Activated CD4-positive, alpha-beta memory T cell treated with anti-CD3 and anti-CD28 coated beads for 36 hours (primary cell): ENCODE measurements around the gene PLD5. TPM values are rescaled to one million over a fixed set of nuclear protein-coding genes. Genes with fewer than 3 reads are reported as not detected.
"Not testable (repeated sequence)": the region's sequence is repeated elsewhere in the genome, so short reads cannot be mapped to it uniquely, and the experiment has no call there.

Experiments
- CTCF ChIA-PET: fragments of 350-600 bp; sonication (Branson Sonifier 250); formaldehyde crosslinking; loops from one replicate; lab custom pipeline; 2021; ENCODE audit warnings: antibody characterized with exemption, inconsistent platforms; lab: Charles Lee
- POLR2A ChIA-PET: fragments of 350-600 bp; sonication (Branson Sonifier 250); formaldehyde crosslinking; loops from one replicate; lab custom pipeline; 2021; ENCODE audit warnings: antibody characterized with exemption; lab: Charles Lee
- DNase-seq: peaks from one replicate; pipeline ENCODE4 v3.0.0-alpha.2; 2020
- H3K27ac Mint-ChIP-seq: one replicate; pipeline ENCODE4 v1.8.0; 2021; ENCODE audit warnings: mixed read lengths
- H3K27me3 Mint-ChIP-seq: one replicate; pipeline ENCODE4 v1.8.0; 2021; ENCODE audit warnings: mixed read lengths
- H3K36me3 Mint-ChIP-seq: one replicate; pipeline ENCODE4 v1.8.0; 2021; ENCODE audit warnings: mixed read lengths
- H3K4me1 Mint-ChIP-seq: one replicate; pipeline ENCODE4 v1.8.0; 2021; ENCODE audit warnings: low read depth, mixed read lengths
- H3K4me3 Mint-ChIP-seq: one replicate; pipeline ENCODE4 v1.8.0; 2021; ENCODE audit warnings: mild to moderate bottlenecking, mixed read lengths
- H3K9me3 Mint-ChIP-seq: one replicate; pipeline ENCODE4 v1.8.0; 2021; ENCODE audit warnings: mixed read lengths
- intact Hi-C: fragments of 100-400 bp; cut with micrococcal nuclease; formaldehyde crosslinking; loops from one replicate; pipeline ENCODE4 v1.15.1; 2023
- total RNA-seq, 2 experiments: library from RNA; stranded (reverse); gene quantifications; one replicate each; pipeline ENCODE4 v1.2.3, GENCODE V29; 2021

Gene PLD5
- total RNA-seq, 2 experiments from 2014 or later: not detected

GRCh38 chr1:242197907-242198820 is 326.3 kb downstream of the PLD5 start:
- intact Hi-C loops: no loop called here
- ChIA-PET POLR2A (no interaction called here), CTCF (no interaction called here)
- no peak for DNase-seq
- Mint-ChIP-seq H3K4me3 (no peak overlapping the region), H3K4me1 (no peaks in the 10 kb centered on the region), H3K9me3 (no peaks in the 10 kb centered on the region), H3K27me3 (no peaks in the 10 kb centered on the region), H3K36me3 (no peaks in the 10 kb centered on the region), H3K27ac (no peak overlapping the region)

GRCh38 chr1:242196914-242197313 is 327.6 kb downstream of the PLD5 start:
- ChIA-PET POLR2A (no interaction called here), CTCF (no interaction called here)
- intact Hi-C loops: no loop called here
- Mint-ChIP-seq H3K27me3 (no peaks in the 10 kb centered on the region), H3K9me3 (no peaks in the 10 kb centered on the region), H3K36me3 (no peaks in the 10 kb centered on the region), H3K4me3 (no peak overlapping the region), H3K4me1 (no peaks in the 10 kb centered on the region), H3K27ac (no peak overlapping the region)
- DNase-seq: no peak

GRCh38 chr1:242196101-242196500 is 328.4 kb downstream of the PLD5 start:
- Mint-ChIP-seq H3K9me3 (no peaks in the 10 kb centered on the region), H3K4me1 (no peaks in the 10 kb centered on the region), H3K36me3 (no peaks in the 10 kb centered on the region), H3K27ac (no peak overlapping the region), H3K4me3 (no peak overlapping the region), H3K27me3 (no peaks in the 10 kb centered on the region)
- intact Hi-C loops: no loop called here
- POLR2A ChIA-PET: no interaction called here
- DNase-seq: no peak
- CTCF ChIA-PET: no interaction called here

GRCh38 chr1:242189591-242189990 is 334.9 kb downstream of the PLD5 start:
- no peaks in the 10 kb centered on the region for H3K4me1 Mint-ChIP-seq
- H3K4me3 Mint-ChIP-seq: no peak overlapping the region
- POLR2A ChIA-PET: no interaction called here
- H3K27ac Mint-ChIP-seq: no peak overlapping the region
- CTCF ChIA-PET: no interaction called here
- no peaks in the 10 kb centered on the region for H3K9me3 Mint-ChIP-seq
- H3K36me3 Mint-ChIP-seq: no peaks in the 10 kb centered on the region
- intact Hi-C loops: no loop called here
- DNase-seq: no peak
- no peaks in the 10 kb centered on the region for H3K27me3 Mint-ChIP-seq

- CTCF ChIA-PET: no interaction called here
- Mint-ChIP-seq H3K9me3 (no peaks in the 10 kb centered on the region), H3K27ac (no peak overlapping the region), H3K36me3 (no peaks in the 10 kb centered on the region), H3K27me3 (no peaks in the 10 kb centered on the region), H3K4me3 (no peak overlapping the region), H3K4me1 (no peaks in the 10 kb centered on the region)
- POLR2A ChIA-PET: no interaction called here
- intact Hi-C loops: no loop called here
- DNase-seq: no peak
Observed at GRCh38 chr1:242187816-242188215, 336.7 kb downstream of the PLD5 start.

GRCh38 chr1:242187171-242187570 is 337.3 kb downstream of the PLD5 start:
- Mint-ChIP-seq H3K27me3 (no peaks in the 10 kb centered on the region), H3K9me3 (no peaks in the 10 kb centered on the region), H3K36me3 (no peaks in the 10 kb centered on the region), H3K27ac (no peak overlapping the region), H3K4me1 (no peaks in the 10 kb centered on the region), H3K4me3 (no peak overlapping the region)
- DNase-seq: no peak
- POLR2A ChIA-PET: no interaction called here
- intact Hi-C loops: no loop called here
- CTCF ChIA-PET: no interaction called here

GRCh38 chr1:242185731-242186130 is 338.8 kb downstream of the PLD5 start:
- intact Hi-C loops: no loop called here
- no peak for DNase-seq
- H3K36me3 Mint-ChIP-seq: no peaks in the 10 kb centered on the region
- no peaks in the 10 kb centered on the region for H3K4me1 Mint-ChIP-seq
- no peak overlapping the region for H3K27ac Mint-ChIP-seq
- H3K27me3 Mint-ChIP-seq: no peaks in the 10 kb centered on the region
- ChIA-PET CTCF (no interaction called here), POLR2A (no interaction called here)
- H3K9me3 Mint-ChIP-seq: no peaks in the 10 kb centered on the region
- H3K4me3 Mint-ChIP-seq: no peak overlapping the region

GRCh38 chr1:242184955-242185354 is 339.5 kb downstream of the PLD5 start:
- no peaks in the 10 kb centered on the region for H3K27me3 Mint-ChIP-seq
- POLR2A ChIA-PET: no interaction called here
- CTCF ChIA-PET: no interaction called here
- no peak overlapping the region for H3K27ac Mint-ChIP-seq
- H3K4me1 Mint-ChIP-seq: no peaks in the 10 kb centered on the region
- intact Hi-C loops: no loop called here
- no peaks in the 10 kb centered on the region for H3K9me3 Mint-ChIP-seq
- H3K36me3 Mint-ChIP-seq: no peaks in the 10 kb centered on the region
- H3K4me3 Mint-ChIP-seq: no peak overlapping the region
- DNase-seq: no peak

- CTCF ChIA-PET, intact Hi-C loops: not testable (repeated sequence)
Observed at GRCh38 chr1:242179767-242180166, 344.7 kb downstream of the PLD5 start.

GRCh38 chr1:242178924-242179708 is 345.4 kb downstream of the PLD5 start:
- Mint-ChIP-seq H3K36me3 (no peaks in the 10 kb centered on the region), H3K4me1 (no peaks in the 10 kb centered on the region), H3K27ac (no peak overlapping the region), H3K9me3 (peaks cover 11% of the 10 kb centered on the region), H3K4me3 (no peak overlapping the region), H3K27me3 (no peaks in the 10 kb centered on the region)
- no peak for DNase-seq
- intact Hi-C loops: no loop called here
- POLR2A ChIA-PET: no interaction called here
- CTCF ChIA-PET: no interaction called here

More at GRCh38 chr1:242179767-242180166, 344.7 kb downstream of the PLD5 start:
- H3K27me3 Mint-ChIP-seq, DNase-seq, H3K27ac Mint-ChIP-seq, POLR2A ChIA-PET, H3K4me3 Mint-ChIP-seq, H3K36me3 Mint-ChIP-seq, H3K4me1 Mint-ChIP-seq: not testable (repeated sequence)
- peaks cover 11% of the 10 kb centered on the region for H3K9me3 Mint-ChIP-seq

- H3K27ac Mint-ChIP-seq: no peak overlapping the region
- H3K4me1 Mint-ChIP-seq: no peaks in the 10 kb centered on the region
- no peaks in the 10 kb centered on the region for H3K36me3 Mint-ChIP-seq
- H3K9me3 Mint-ChIP-seq: peaks cover 11% of the 10 kb centered on the region
- POLR2A ChIA-PET: no interaction called here
- H3K27me3 Mint-ChIP-seq: no peaks in the 10 kb centered on the region
- DNase-seq: no peak
- CTCF ChIA-PET: no interaction called here
- intact Hi-C loops: no loop called here
- no peak overlapping the region for H3K4me3 Mint-ChIP-seq
Observed at GRCh38 chr1:242178436-242178835, 346.1 kb downstream of the PLD5 start.

- intact Hi-C loops: no loop called here
- POLR2A ChIA-PET: no interaction called here
- CTCF ChIA-PET: no interaction called here
- peaks cover 2% of the 10 kb centered on the region for H3K27me3 Mint-ChIP-seq
- no peaks in the 10 kb centered on the region for H3K4me1 Mint-ChIP-seq
- H3K27ac Mint-ChIP-seq: no peak overlapping the region
- no peak for DNase-seq
- H3K4me3 Mint-ChIP-seq: no peak overlapping the region
- no peaks in the 10 kb centered on the region for H3K36me3 Mint-ChIP-seq
- peaks cover 2% of the 10 kb centered on the region for H3K9me3 Mint-ChIP-seq
Observed at GRCh38 chr1:242162140-242162539, 362.4 kb downstream of the PLD5 start.
